ENCODE results near the gene FOXN3.
"Not testable (repeated sequence)": the region's sequence is repeated elsewhere in the genome, so short reads cannot be mapped to it uniquely, and the experiment has no call there.

FOXN3 gene

DNA sequence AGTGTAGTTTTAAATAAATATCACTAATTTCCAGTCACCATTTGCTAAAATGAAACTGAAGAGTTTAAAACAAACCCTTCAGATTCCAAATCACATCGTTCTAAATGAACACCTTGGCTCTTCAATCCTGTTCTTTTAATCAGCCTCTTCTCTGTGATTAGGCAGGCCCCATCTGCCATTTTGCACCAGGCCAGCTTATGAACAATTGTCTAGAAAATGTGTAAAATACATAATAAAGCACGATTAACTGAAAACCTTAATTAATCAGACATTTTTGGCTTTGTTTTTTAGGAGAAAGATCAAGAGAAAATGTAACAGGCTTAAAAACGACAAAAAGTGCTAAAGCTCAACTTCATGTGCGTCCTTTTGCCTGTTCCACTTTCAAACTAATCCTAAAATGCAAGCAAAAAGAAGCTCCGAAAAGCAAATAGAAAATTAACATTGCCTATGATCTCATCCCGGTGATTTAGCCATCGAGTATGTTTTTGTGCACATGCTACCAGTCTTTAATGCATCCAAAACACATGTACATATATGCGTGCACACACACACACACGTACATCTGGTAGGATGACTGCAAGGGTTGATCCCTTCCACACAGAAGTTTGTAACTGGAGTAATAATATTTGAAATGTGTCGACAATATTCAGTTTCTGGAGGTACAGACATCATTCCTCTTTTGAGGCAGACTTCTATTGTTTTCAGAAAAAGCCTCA is 288.6 kb downstream of the FOXN3 start:
- DNase-seq (ENCODE audit: low read depth), result no peak

- no peak for DNase-seq (ENCODE audit: low read depth)
Observed at GRCh38 chr14:89126461-89126860, 290.6 kb downstream of the FOXN3 start.

GRCh38 chr14:89125216-89125615 is 291.8 kb downstream of the FOXN3 start:
- DNase-seq (ENCODE audit: low read depth), result no peak

- DNase-seq (ENCODE audit: low read depth), result no peak
Observed at GRCh38 chr14:89123851-89124250, 293.2 kb downstream of the FOXN3 start.

GRCh38 chr14:89123215-89123614 is 293.8 kb downstream of the FOXN3 start:
- no peak for DNase-seq (ENCODE audit: low read depth)

GRCh38 chr14:89121968-89122620 is 294.9 kb downstream of the FOXN3 start:
- DNase-seq (ENCODE audit: low read depth), result no peak

DNA sequence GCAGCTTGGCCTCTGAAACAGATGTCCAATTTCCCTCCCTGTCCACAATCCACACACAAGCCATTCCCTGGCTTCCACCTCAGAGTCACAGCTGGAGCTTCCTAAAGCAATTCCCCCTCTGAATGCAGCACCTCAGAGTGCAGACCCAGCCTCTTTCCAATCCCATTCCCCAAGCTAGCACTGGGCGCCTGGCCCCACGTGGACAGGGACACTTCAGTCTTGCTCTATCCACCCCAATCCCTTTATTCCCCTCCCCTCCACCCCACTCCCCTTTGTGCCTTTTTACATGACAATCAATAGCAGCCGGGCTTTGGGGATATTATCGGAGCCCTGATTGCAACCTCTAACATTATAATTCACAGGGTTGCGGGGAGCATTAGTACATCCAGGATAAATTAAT is 300.0 kb downstream of the FOXN3 start:
- no peak for DNase-seq (ENCODE audit: low read depth)

DNA sequence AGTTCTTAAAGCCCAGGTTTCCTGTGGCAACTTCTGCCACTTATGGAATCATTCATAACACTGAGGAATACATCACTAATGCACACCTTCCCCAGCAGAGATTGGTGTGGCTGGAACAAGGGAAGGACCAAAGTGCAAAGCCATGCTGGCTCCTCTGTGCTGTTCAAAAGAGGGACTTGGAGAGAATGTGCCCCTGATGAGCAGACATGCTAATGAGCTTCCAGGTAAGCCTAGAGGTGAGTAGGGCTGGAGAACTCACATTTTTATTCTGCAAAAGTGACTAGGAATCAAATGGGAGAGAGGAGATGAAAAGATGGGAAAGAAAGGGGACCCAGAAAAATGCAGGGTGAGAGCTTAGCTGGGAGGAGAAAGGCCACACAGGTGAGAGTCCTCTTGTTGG is 302.9 kb downstream of the FOXN3 start:
- DNase-seq (ENCODE audit: low read depth), result no peak

- no peak for DNase-seq (ENCODE audit: low read depth)
Observed at GRCh38 chr14:89112720-89113119, 304.3 kb downstream of the FOXN3 start.

GRCh38 chr14:89111766-89112543 is 305.1 kb downstream of the FOXN3 start:
- DNase-seq (ENCODE audit: low read depth), result not testable (repeated sequence)

DNA sequence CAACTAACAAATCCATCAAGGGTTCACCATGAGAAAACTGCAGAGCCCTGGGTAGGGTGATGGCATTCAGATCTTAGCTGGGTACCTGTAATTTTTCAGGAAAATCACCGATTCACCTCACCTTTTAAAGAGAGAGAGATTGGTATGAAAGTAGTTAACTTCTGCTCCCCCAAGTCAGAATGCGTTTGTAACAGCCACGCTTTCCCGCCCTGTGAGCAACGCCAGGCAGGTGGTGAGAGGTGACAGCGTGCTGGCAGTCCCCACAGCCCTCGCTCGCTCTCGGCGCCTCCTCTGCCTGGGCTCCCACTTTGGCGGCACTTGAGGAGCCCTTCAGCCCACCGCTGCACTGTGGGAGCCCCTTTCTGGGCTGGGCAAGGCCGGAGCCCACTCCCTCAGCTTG is 305.8 kb downstream of the FOXN3 start:
- DNase-seq (ENCODE audit: low read depth), result not testable (repeated sequence)

GRCh38 chr14:89110110-89110509 is 306.9 kb downstream of the FOXN3 start:
- DNase-seq (ENCODE audit: low read depth), result no peak

DNA sequence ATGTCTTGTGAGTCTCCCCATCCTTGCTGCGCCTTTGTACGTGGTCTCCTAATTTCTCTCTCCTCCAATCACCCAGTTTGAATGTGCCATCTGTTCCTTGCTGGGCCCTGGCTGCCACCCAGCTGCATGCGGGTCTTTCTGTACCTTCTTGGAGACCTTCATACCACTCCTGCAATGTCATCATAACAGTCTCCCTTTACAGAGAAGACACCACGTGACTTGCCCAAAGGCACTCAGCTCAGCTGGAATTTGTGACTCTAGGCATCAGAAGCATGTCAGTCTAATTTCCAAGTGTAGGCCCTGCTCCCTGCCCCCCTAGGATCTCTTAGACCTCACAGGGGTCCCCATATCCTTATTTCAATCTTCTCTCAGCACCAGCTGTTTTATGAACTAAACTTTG is 308.4 kb downstream of the FOXN3 start:
- DNase-seq (ENCODE audit: low read depth), result no peak

DNA sequence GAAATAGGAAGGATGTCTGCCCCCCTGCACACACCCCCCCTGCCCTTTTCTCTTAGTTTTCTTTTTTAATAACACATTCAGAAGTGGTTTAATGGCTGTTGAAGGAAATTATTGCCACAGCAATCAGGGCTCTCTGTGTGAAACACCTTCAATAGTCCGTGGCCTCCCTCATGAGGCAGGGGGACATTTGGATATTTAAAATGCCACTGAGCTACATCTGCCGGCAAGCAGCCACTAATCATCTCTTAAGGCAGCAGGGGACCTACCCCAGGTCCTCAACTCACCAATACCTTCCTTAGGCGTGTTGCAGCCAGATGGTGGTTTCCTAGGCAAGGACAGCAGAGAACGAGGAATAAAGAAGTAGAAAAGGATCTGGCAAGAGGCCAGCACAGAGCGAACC is 309.4 kb downstream of the FOXN3 start:
- DNase-seq (ENCODE audit: low read depth), result no peak

Measured in stimulated activated CD8-positive, alpha-beta memory T cell treated with anti-CD3 and anti-CD28 coated beads, Interleukin-12 subunit alpha, Interleukin-12 subunit beta, amount 100 ng/mL, for 4 hours (primary cell).